ENCODE data around the gene TMEM214.

TMEM214 gene

DNA sequence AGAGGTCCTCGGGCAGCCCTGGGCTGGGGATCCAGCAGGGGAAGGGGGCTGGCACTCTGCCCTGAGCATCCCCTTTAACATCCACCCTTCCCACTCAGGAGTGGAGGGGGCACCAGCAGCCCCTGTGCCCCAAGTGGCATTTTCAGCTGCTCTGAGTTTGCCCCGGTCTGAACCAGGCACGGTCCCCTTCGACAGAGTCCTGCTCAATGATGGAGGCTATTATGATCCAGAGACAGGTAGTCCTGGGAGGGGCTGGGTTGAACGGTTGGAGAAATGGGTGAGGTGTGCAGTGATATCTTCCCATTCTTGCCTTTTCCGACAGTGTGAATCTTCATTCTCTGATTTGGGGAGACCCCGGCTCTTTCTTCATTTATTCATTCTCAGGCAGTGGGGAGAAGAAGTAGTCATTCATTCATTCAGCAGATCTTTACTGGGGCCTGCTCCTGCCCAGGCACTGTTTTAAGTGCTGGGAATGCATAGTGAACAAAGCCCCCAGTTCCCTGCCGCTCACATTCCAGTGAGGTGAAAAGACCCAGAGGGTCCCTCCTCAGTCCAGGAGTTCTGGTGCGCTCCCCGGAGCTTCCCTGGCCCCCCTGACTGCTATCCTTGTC is 52.4 kb downstream of the TMEM214 start:
- DNase-seq (ENCODE audit: low spot score): no peak

- DNase-seq (ENCODE audit: low spot score): peak; percentile 80
Measured at GRCh38 chr2:27085673-27086089, 52.9 kb downstream of the TMEM214 start.

GRCh38 chr2:27086090-27086723 is 53.4 kb downstream of the TMEM214 start:
- DNase-seq (ENCODE audit: low spot score): peak; percentile 94

GRCh38 chr2:27086724-27087593 is 54.2 kb downstream of the TMEM214 start, which contains the start of gene KHK:
KHK (plus strand) TSS chr2:27086772; CDS start chr2:27087260, 488 bp downstream.
- DNase-seq (ENCODE audit: low spot score): peak; percentile 81

- DNase-seq (ENCODE audit: low spot score): no peak
Measured at GRCh38 chr2:27087823-27088410, 55.2 kb downstream of the TMEM214 start.

GRCh38 chr2:27088634-27089033 is 55.9 kb downstream of the TMEM214 start:
- no peak for DNase-seq (ENCODE audit: low spot score)

DNA sequence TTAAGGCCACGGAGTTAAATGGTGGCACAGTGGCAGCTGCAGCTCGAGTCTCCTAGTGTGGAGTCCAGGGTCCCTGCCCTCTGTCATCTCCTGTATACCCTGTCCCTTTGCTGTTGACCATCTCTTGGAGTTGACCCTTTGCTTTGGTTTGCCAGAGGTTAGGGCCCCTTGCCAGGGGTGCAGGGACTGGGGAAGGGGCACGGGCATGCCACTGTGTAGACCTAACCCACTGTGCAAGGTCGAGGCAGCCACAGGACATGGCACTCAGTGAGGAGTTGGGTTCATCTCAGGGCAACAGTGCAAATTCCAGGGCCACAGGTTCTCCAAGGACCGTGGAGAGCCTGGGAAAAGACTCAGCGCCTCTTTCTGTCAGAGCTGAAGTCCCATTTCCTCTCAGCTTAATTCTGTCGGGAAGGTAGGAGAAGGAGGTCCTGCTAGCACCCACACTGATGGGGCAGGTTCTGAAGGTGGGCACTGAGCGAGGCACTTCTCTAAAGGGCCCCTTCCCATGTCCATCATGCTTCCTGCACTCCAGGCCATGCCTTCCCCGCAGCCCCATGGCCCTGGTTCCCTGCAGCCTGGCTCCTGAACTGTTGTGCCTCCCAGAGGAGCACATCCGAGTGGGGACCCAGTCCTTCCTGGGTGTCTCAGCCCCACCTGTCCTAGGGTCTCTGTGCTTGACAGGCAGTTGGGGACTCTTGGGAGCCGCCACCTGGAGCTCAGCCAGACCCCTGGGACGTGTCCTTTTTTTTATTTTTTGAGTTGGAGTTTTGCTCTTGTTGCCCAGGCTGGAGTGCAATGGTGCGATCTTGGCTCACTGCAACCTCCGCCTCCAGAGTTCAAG is 56.6 kb downstream of the TMEM214 start:
- DNase-seq (ENCODE audit: low spot score): no peak

Data from HuH-7 (cell line).